Prostate gland (tissue), 2 donors: ENCODE measurements around the gene IFT57.

Source experiments
- POLR2AphosphoS5 ChIP-seq: sonication (generic); formaldehyde crosslinking; IDR thresholded peaks from one replicate; pipeline ENCODE4 v1.6.1; 2017; ENCODE audit warnings: antibody characterized with exemption
- TF ChIP-seq, protein P1 (sequence below), 4 experiments: fragments of 200-600 bp in 2 of 4; fragments of 450-650 bp in 2 of 4; sonication (generic) in 2 of 4; IDR thresholded peaks; 1 replicate in 3 of 4; 2 replicates in 1 of 4; pipeline ENCODE4 v1.5.1; 2016 to 2019; ENCODE audit warnings: antibody characterized with exemption in 4 of 4, mild to moderate bottlenecking in 2 of 4, moderate library complexity in 2 of 4

DNA sequence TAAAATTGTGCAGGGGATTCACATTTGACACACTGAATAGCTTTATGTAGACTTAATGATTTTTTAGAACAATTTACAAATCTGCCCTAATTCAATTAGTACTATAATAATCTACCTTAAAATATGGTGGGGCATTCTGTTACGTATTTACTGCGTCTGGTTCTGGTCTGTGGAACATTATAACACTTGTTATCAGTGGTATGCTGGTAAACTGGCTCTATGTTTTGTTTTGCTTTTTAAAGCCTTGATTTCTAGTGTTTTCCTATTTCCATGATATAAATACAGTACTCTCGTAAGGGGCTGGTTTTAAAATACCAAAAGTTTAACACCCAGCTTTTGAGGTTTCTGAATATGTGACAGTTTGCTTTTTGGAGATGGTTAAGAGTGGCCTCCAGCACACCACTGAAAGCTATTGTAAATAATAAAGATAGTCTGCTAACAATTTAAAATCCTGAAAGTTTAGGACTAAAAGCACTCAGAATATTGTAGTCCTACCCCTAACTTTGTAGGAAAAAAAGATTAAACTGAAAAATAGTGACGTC is 65.8 kb downstream of the IFT57 start:
- TF ChIP-seq, protein P1, sequence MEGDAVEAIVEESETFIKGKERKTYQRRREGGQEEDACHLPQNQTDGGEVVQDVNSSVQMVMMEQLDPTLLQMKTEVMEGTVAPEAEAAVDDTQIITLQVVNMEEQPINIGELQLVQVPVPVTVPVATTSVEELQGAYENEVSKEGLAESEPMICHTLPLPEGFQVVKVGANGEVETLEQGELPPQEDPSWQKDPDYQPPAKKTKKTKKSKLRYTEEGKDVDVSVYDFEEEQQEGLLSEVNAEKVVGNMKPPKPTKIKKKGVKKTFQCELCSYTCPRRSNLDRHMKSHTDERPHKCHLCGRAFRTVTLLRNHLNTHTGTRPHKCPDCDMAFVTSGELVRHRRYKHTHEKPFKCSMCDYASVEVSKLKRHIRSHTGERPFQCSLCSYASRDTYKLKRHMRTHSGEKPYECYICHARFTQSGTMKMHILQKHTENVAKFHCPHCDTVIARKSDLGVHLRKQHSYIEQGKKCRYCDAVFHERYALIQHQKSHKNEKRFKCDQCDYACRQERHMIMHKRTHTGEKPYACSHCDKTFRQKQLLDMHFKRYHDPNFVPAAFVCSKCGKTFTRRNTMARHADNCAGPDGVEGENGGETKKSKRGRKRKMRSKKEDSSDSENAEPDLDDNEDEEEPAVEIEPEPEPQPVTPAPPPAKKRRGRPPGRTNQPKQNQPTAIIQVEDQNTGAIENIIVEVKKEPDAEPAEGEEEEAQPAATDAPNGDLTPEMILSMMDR (IDR thresholded peaks at IDR 0.05), result no peak
- no peak for TF ChIP-seq POLR2AphosphoS5
